B cell (primary cell): ENCODE results near the gene AUNIP. TPM values are rescaled to one million over a fixed set of nuclear protein-coding genes. Genes with fewer than 3 reads are reported as not detected.
A peak's percentile ranks its signal among the peaks of the same experiment; 100 is the strongest.

Source experiments
- ATAC-seq: fragments of 200-7000 bp; cut with Tn5 transposase; one replicate; pipeline ENCODE4 v1.10.0; 2021; ENCODE audit warnings: low read depth, mild to moderate bottlenecking, moderate number of reproducible peaks, moderate library complexity
- CTCF ChIA-PET: fragments of 350-600 bp; sonication (Branson Sonifier 250); formaldehyde crosslinking; loops from one replicate; lab custom pipeline; 2021; ENCODE audit warnings: antibody characterized with exemption, inconsistent platforms; lab: Charles Lee
- POLR2A ChIA-PET: fragments of 350-600 bp; sonication (Branson Sonifier 250); formaldehyde crosslinking; loops from one replicate; lab custom pipeline; 2021; ENCODE audit warnings: antibody characterized with exemption; lab: Charles Lee
- DNase-seq: peaks from one replicate; pipeline ENCODE4 v3.0.0; 2013
- H2AFZ ChIP-seq: 2 replicates; pipeline ENCODE4 v1.6.1; 2012; ENCODE audit warnings: mild to moderate bottlenecking, low read depth, low read length; ENCODE audit not compliant: insufficient read depth, poor library complexity, severe bottlenecking
- H3K27ac ChIP-seq, 2 donors: 1 replicate in 1 of 2; 2 replicates in 1 of 2; pipeline ENCODE4 v1.5.1; 2012 to 2013; ENCODE audit warnings: low read length in 2 of 2, mild to moderate bottlenecking in 2 of 2, moderate library complexity in 1 of 2
- H3K27me3 ChIP-seq, 4 experiments: fragments of 200-600 bp in 1 of 4; sonication (generic) in 1 of 4; replicated peaks in 1 of 4; 1 replicate in 2 of 4; 2 replicates in 2 of 4; pipeline versions ENCODE4 v1.6.1 to v1.7.0; 2013 to 2016; ENCODE audit warnings: low read length in 3 of 4, mild to moderate bottlenecking in 2 of 4, mixed read lengths in 1 of 4, moderate library complexity in 1 of 4; ENCODE audit not compliant: insufficient read depth in 4 of 4, control insufficient read depth in 3 of 4; ENCODE audit errors: control extremely low read depth in 1 of 4
- H3K36me3 ChIP-seq, 2 experiments: replicated peaks in 1 of 2; 1 replicate in 1 of 2; 2 replicates in 1 of 2; pipeline versions ENCODE4 v1.6.1 to v1.7.1; 2013; ENCODE audit warnings: low read length in 1 of 2; ENCODE audit not compliant: insufficient read depth in 2 of 2, control insufficient read depth in 1 of 2; ENCODE audit errors: control extremely low read depth in 1 of 2, extremely low read depth in 1 of 2
- H3K4me1 ChIP-seq, 2 donors: fragments of 200-600 bp in 1 of 2; sonication (generic) in 1 of 2; 1 replicate in 1 of 2; 2 replicates in 1 of 2; pipeline versions ENCODE4 v1.5.1 to v1.6.1; 2013 to 2017; ENCODE audit warnings: low read length in 2 of 2; ENCODE audit not compliant: control insufficient read depth in 2 of 2, insufficient read depth in 2 of 2
- H3K4me2 ChIP-seq: replicated peaks from 2 replicates; pipeline ENCODE3; 2012; ENCODE audit warnings: mild to moderate bottlenecking, low read depth, low read length; ENCODE audit not compliant: poor library complexity, severe bottlenecking
- H3K4me3 ChIP-seq, 5 experiments: fragments of 200-600 bp in 1 of 5; sonication (generic) in 1 of 5; 1 replicate in 3 of 5; 2 replicates in 2 of 5; pipeline versions ENCODE4 v1.5.1 to v1.7.0; 2011 to 2016; ENCODE audit warnings: low read length in 4 of 5, mild to moderate bottlenecking in 4 of 5, low read depth in 2 of 5, control low read depth in 1 of 5, moderate library complexity in 1 of 5; ENCODE audit not compliant: insufficient read depth in 1 of 5; ENCODE audit errors: control extremely low read depth in 1 of 5, extremely low read depth in 1 of 5
- H3K79me2 ChIP-seq: fragments of 200-600 bp; sonication (generic); one replicate; pipeline ENCODE4 v1.6.0; 2016; ENCODE audit warnings: low read length; ENCODE audit not compliant: control insufficient read depth, insufficient read depth
- H3K9ac ChIP-seq: fragments of 200-600 bp; sonication (generic); 2 replicates; pipeline ENCODE4 v1.6.1; 2017; ENCODE audit warnings: mild to moderate bottlenecking, low read length, moderate library complexity
- H3K9me3 ChIP-seq, 3 donors: one replicate each; pipeline versions ENCODE4 v1.6.1 to v1.7.1; 2013; ENCODE audit warnings: low read length in 2 of 3; ENCODE audit not compliant: control insufficient read depth in 2 of 3, insufficient read depth in 1 of 3; ENCODE audit errors: control extremely low read depth in 1 of 3
- H4K20me1 ChIP-seq: 2 replicates; pipeline ENCODE4 v1.6.0; 2012; ENCODE audit warnings: mild to moderate bottlenecking, low read length; ENCODE audit not compliant: insufficient read depth, control insufficient read depth, poor library complexity, severe bottlenecking
- H3K27ac Mint-ChIP-seq: one replicate; pipeline ENCODE4 v1.8.0; 2021; ENCODE audit warnings: mixed read lengths
- H3K27me3 Mint-ChIP-seq: one replicate; pipeline ENCODE4 v1.8.0; 2021; ENCODE audit warnings: mixed read lengths
- H3K4me1 Mint-ChIP-seq: one replicate; pipeline ENCODE4 v1.8.0; 2021; ENCODE audit warnings: mixed read lengths
- H3K4me3 Mint-ChIP-seq: one replicate; pipeline ENCODE4 v1.8.0; 2021; ENCODE audit warnings: mixed read lengths
- H3K9me3 Mint-ChIP-seq: one replicate; pipeline ENCODE4 v1.8.0; 2022; ENCODE audit warnings: mixed read lengths; ENCODE audit not compliant: insufficient read depth
- CTCF ChIP-seq: fragments of 200-600 bp; IDR thresholded peaks from one replicate; pipeline ENCODE4 v1.8.0; 2022; ENCODE audit warnings: antibody characterized with exemption, mild to moderate bottlenecking
- EZH2 ChIP-seq: IDR thresholded peaks from 2 replicates; pipeline ENCODE4 v1.6.1; 2012; ENCODE audit warnings: borderline replicate concordance, low read depth, mild to moderate bottlenecking, moderate library complexity, low read length; ENCODE audit not compliant: insufficient read depth, poor library complexity, severe bottlenecking
- WGBS: methylation state at CpG from one replicate; pipeline ENCODE4 v1.1.5; 2013; ENCODE audit warnings: missing lambda C conversion rate; ENCODE audit not compliant: insufficient coverage; 5-methylcytosine and 5-hydroxymethylcytosine counted together
- intact Hi-C: fragments of 100-400 bp; cut with micrococcal nuclease; formaldehyde crosslinking; loops from one replicate; pipeline ENCODE4 v1.10.0; 2022
- polyA plus RNA-seq: library from polyadenylated mRNA; depleted of rRNA; stranded (reverse); fragments of >200 nt; gene quantifications from 2 replicates; pipeline ENCODE4 v1.2.3, GENCODE V29; 2012
- total RNA-seq, 2 donors: library from RNA; stranded (reverse); fragments of 120-200 nt in 1 of 2; gene quantifications; 1 replicate in 1 of 2; 2 replicates in 1 of 2; pipeline versions ENCODE4 v1.2.3 to v1.2.4, GENCODE V29; 2013 to 2022

Gene AUNIP
- total and polyA plus RNA-seq, 2 donors (not counting 1 experiment from before 2014, with no cell fraction given), result 0.27 TPM; not detected in 1

DNA sequence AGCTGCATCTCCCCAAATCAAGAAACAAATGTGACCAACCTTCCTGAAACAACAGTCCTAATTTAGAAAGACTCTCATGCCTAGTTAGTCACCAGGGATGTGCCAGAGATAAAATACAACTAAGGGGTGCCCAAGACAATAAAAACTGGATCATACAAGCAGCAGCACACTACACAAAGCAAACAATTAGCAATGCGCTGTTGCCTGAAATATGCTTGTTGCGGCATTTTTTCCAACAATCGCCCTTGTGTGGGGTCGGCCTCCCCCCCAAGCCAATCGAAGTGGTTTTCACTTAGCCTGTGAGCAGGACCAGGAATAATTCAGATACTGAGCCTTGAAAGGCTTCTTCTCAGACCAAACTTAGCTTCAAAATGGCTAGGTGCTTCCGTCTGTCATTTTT is 48.3 kb upstream of the AUNIP start:
- DNase-seq (no peak), ATAC-seq (no peak)
- H3K4me2 ChIP-seq, result no peak overlapping the region
- Mint-ChIP-seq H3K4me3 (peak overlapping the region; percentile 88), H3K4me1 (peaks cover 14% of the 10 kb centered on the region), H3K9me3 (no peaks in the 10 kb centered on the region), H3K27me3 (no peaks in the 10 kb centered on the region), H3K27ac (peak overlapping the region; percentile 10)
- WGBS, result 90% methylated on average over 2 of the region's 6 CpGs
- peaks cover 1% of the 10 kb centered on the region for H3K79me2 ChIP-seq
- H3K27me3 ChIP-seq, result no peaks in the 10 kb centered on the region
- H3K36me3 ChIP-seq, result peaks cover 0 to 3% of the 10 kb centered on the region in 2 experiments
- no peaks in the 10 kb centered on the region for H3K9me3 ChIP-seq
- H3K27ac ChIP-seq, result no peak overlapping the region
- H3K4me3 ChIP-seq, result no peak overlapping the region
- ChIA-PET CTCF (interaction anchor here (0.8 to 1.4 kb wide), 4 partner anchors 10 to 90 kb away, joined by 3 to 6 read pairs (median 3); partner anchors contain the start of gene PAFAH2), POLR2A (no interaction called here)
- H3K9ac ChIP-seq, result no peak overlapping the region
- peaks cover 6 to 22% of the 10 kb centered on the region in 2 donors for H3K4me1 ChIP-seq
- no peaks in the 10 kb centered on the region for H4K20me1 ChIP-seq
- peak overlapping the region; percentile 86 for H2AFZ ChIP-seq
- intact Hi-C loops, result no loop called here
- TF ChIP-seq CTCF, result no peak

DNA sequence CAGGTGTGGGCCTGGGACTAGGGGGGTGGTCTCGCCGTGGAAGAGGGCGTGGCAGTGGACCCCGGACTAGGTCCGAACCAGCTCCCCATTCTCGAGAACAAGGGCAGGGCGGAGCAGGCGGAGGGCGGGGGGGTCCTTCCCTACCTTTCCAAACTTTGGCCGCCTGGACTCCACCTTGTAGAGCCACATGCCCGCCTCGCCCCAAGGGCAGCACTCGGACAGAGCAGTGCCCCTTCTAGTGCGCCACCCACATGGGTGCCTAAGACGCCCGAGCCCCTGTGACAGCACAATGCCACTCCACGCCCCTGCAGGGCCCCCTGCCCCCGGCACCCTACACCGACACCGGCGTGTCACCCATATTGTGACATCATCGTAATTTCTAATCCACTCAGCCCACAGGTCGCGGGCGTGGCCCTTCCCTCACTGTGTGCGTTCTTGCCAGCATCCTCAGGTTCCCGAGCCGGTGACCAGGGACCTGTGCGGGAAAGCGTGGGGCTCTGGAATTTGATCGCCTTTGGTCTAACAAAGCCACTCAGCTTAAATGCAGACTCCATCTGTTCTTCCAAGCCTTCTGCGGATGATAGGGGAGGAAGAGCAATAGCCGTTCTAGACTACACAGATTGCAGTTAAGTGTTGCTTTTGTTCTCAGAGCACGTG is 47.5 kb upstream of the AUNIP start:
- no peak for DNase-seq
- peak overlapping the region; percentile 94 for H3K27ac Mint-ChIP-seq
- peaks cover 0 to 3% of the 10 kb centered on the region in 2 experiments for H3K36me3 ChIP-seq
- peak overlapping the region; percentile 95 for H3K4me2 ChIP-seq
- H3K4me3 ChIP-seq, result peak overlapping the region in 4 of 5 experiments; percentile 62 to 72 (median 63)
- H3K27me3 Mint-ChIP-seq, result no peaks in the 10 kb centered on the region
- peaks cover 6 to 22% of the 10 kb centered on the region in 2 donors for H3K4me1 ChIP-seq
- no peaks in the 10 kb centered on the region for H4K20me1 ChIP-seq
- intact Hi-C loops, result loop anchor here (1.0 kb wide), 2 partner anchors 47 to 129 kb away; partner anchors contain the start of gene AUNIP
- peaks cover 5% of the 10 kb centered on the region for H3K79me2 ChIP-seq
- POLR2A ChIA-PET, result no interaction called here
- TF ChIP-seq EZH2 (no peak), CTCF (no peak)
- H3K4me3 Mint-ChIP-seq, result peak overlapping the region; percentile 88
- CTCF ChIA-PET, result interaction anchor here (1.0 to 3.4 kb wide), 4 partner anchors 10 to 93 kb away, joined by 3 to 13 read pairs (median 4); partner anchors contain the start of gene PAFAH2
- H3K27ac ChIP-seq, result no peak overlapping the region
- no peaks in the 10 kb centered on the region for H3K27me3 ChIP-seq
- H3K9ac ChIP-seq, result peak overlapping the region; percentile 69
- H2AFZ ChIP-seq, result peak overlapping the region; percentile 86
- H3K4me1 Mint-ChIP-seq, result peaks cover 14% of the 10 kb centered on the region
- no peak for ATAC-seq
- WGBS, result 18% methylated on average over 30 of the region's 34 CpGs
- no peaks in the 10 kb centered on the region for H3K9me3 Mint-ChIP-seq
- no peaks in the 10 kb centered on the region for H3K9me3 ChIP-seq
